Ishikawa (cell line): Measurements from ENCODE around the gene KATNIP.

Experiments
- CEBPB ChIP-seq: IDR thresholded peaks from 2 replicates; pipeline ENCODE4 v1.6.1; 2012
- CREB1 ChIP-seq: IDR thresholded peaks from 2 replicates; pipeline ENCODE4 v1.6.1; 2012; ENCODE audit warnings: low read depth
- EP300 ChIP-seq: IDR thresholded peaks from 2 replicates; pipeline ENCODE4 v1.6.1; 2012; ENCODE audit warnings: borderline replicate concordance
- FOXM1 ChIP-seq: IDR thresholded peaks from 2 replicates; pipeline ENCODE4 v1.6.1; 2012; ENCODE audit warnings: low read depth, borderline replicate concordance
- MAX ChIP-seq: IDR thresholded peaks from 2 replicates; pipeline ENCODE4 v1.6.1; 2012
- NFIC ChIP-seq: IDR thresholded peaks from 2 replicates; pipeline ENCODE4 v1.6.1; 2012
- RAD21 ChIP-seq: IDR thresholded peaks from 2 replicates; pipeline ENCODE4 v1.6.1; 2012; ENCODE audit warnings: low read depth
- REST ChIP-seq: IDR thresholded peaks from 2 replicates; pipeline ENCODE4 v1.6.1; 2012; ENCODE audit warnings: low read depth, mild to moderate bottlenecking
- TAF1 ChIP-seq: IDR thresholded peaks from 2 replicates; pipeline ENCODE4 v1.6.1; 2012; ENCODE audit warnings: low read depth, mild to moderate bottlenecking
- TEAD4 ChIP-seq: IDR thresholded peaks from 2 replicates; pipeline ENCODE4 v1.6.1; 2012
- YY1 ChIP-seq: IDR thresholded peaks from 2 replicates; pipeline ENCODE4 v1.6.1; 2012; ENCODE audit warnings: low read depth
- TF ChIP-seq, protein P1 (sequence below): IDR thresholded peaks from 2 replicates; pipeline ENCODE4 v1.6.1; 2012

DNA sequence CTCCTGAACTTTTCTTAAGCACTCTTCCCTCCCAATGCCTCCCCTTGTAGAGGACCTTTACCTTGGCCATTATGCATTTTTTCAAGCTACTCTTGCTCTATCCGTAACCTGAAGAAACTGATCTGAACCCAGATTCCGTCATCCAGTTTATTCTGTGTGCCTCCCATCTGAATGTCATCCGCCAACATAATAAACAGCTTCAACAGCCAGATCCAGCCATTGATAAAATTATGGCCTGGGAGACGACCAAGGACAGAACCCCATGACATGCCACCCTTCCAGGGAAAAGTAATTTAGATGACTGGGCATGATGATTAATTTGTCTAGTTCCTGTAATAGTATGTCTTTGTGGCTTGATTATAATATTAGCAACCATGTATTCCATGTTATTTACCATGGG, 41.9 kb downstream of the KATNIP start:
- TF ChIP-seq CREB1 = no peak
- no peak for TF ChIP-seq YY1
- TF ChIP-seq REST = no peak
- no peak for TF ChIP-seq TEAD4
- TF ChIP-seq TAF1 = no peak
- TF ChIP-seq RAD21 = no peak
- TF ChIP-seq, protein P1, sequence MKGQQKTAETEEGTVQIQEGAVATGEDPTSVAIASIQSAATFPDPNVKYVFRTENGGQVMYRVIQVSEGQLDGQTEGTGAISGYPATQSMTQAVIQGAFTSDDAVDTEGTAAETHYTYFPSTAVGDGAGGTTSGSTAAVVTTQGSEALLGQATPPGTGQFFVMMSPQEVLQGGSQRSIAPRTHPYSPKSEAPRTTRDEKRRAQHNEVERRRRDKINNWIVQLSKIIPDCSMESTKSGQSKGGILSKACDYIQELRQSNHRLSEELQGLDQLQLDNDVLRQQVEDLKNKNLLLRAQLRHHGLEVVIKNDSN = no peak
- TF ChIP-seq NFIC = no peak
- TF ChIP-seq FOXM1 = no peak
- no peak for TF ChIP-seq EP300
- no peak for TF ChIP-seq CEBPB
- no peak for TF ChIP-seq MAX
